Gastrocnemius medialis (tissue), 4 donors: ENCODE results near the gene CSHL1. TPM values are rescaled to one million over a fixed set of nuclear protein-coding genes. Genes with fewer than 3 reads are reported as not detected.
"Not testable (repeated sequence)": the region's sequence is repeated elsewhere in the genome, so short reads cannot be mapped to it uniquely, and the experiment has no call there.

Source experiments
- ATAC-seq, 2 donors: fragments of 150-250 bp; one replicate each; pipeline ENCODE4 v1.9.1; 2016
- DNase-seq, 2 donors: peaks; one replicate each; pipeline ENCODE4 v3.0.0-alpha.2; 2019
- H3K27ac ChIP-seq, 4 donors: fragments of 200-600 bp; sonication (generic); 1 replicate in 1 of 4; 2 replicates in 3 of 4; pipeline ENCODE4 v1.5.1; 2016 to 2018; ENCODE audit warnings: mild to moderate bottlenecking in 2 of 4, moderate library complexity in 1 of 4
- H3K27me3 ChIP-seq, 3 donors: fragments of 200-600 bp; sonication (generic) in 2 of 3; 1 replicate in 1 of 3; 2 replicates in 2 of 3; pipeline versions ENCODE4 v1.5.1 to v1.6.0; 2016 to 2019; ENCODE audit warnings: mild to moderate bottlenecking in 1 of 3, moderate library complexity in 1 of 3
- H3K36me3 ChIP-seq, 2 donors: fragments of 200-600 bp; sonication (generic) in 1 of 2; one replicate each; pipeline ENCODE4 v1.5.1; 2017 to 2018
- H3K4me1 ChIP-seq, 2 donors: fragments of 200-600 bp; sonication (generic) in 1 of 2; one replicate each; pipeline ENCODE4 v1.5.1; 2016 to 2017; ENCODE audit warnings: mild to moderate bottlenecking in 2 of 2
- H3K4me3 ChIP-seq, 4 donors: fragments of 200-600 bp; sonication (generic) in 3 of 4; 1 replicate in 1 of 4; 2 replicates in 3 of 4; pipeline ENCODE4 v1.5.1; 2016 to 2019; ENCODE audit warnings: mild to moderate bottlenecking in 2 of 4
- H3K9me3 ChIP-seq, 3 donors: fragments of 200-600 bp; sonication (generic) in 2 of 3; 1 replicate in 1 of 3; 2 replicates in 2 of 3; pipeline ENCODE4 v1.5.1; 2016 to 2019
- POLR2A ChIP-seq, 2 donors: fragments of 450-650 bp; IDR thresholded peaks; one replicate each; pipeline ENCODE4 v1.6.1; 2017; ENCODE audit warnings: antibody characterized with exemption in 2 of 2, mild to moderate bottlenecking in 2 of 2, moderate library complexity in 2 of 2
- in situ Hi-C, 4 donors: fragments of 200-750 bp; cut with MboI; loops; one replicate each; pipeline versions ENCODE4 v1.15.0 to v1.8.0; 2017; ENCODE audit warnings: low sequenced_read_pairs in 4 of 4
- intact Hi-C: fragments of 100-400 bp; cut with DNase I; formaldehyde crosslinking; loops from one replicate; pipeline ENCODE4 v1.15.1; 2023; ENCODE audit warnings: low total_unique reads
- total RNA-seq, 4 donors: library from RNA; depleted of rRNA; stranded (reverse); fragments of >200 nt; gene quantifications; one replicate each; pipeline versions ENCODE4 v1.1.0 to v1.2.3, GENCODE V29; 2016
- TF ChIP-seq, protein P1 (sequence below), 5 experiments: fragments of 450-650 bp in 3 of 5; fragments of 200-600 bp in 2 of 5; sonication (generic) in 2 of 5; IDR thresholded peaks in 4 of 5; conservative IDR thresholded peaks in 1 of 5; 1 replicate in 4 of 5; 2 replicates in 1 of 5; pipeline ENCODE4 v1.5.1; 2016 to 2019; ENCODE audit warnings: antibody characterized with exemption in 5 of 5, mild to moderate bottlenecking in 3 of 5, moderate library complexity in 3 of 5

CSHL1 gene
- total RNA-seq, 4 donors from 2014 or later, result not detected

- H3K27ac ChIP-seq, H3K36me3 ChIP-seq, intact Hi-C loops, H3K4me3 ChIP-seq, DNase-seq, H3K4me1 ChIP-seq, H3K9me3 ChIP-seq, H3K27me3 ChIP-seq, ATAC-seq, in situ Hi-C loops: not testable (repeated sequence)
- TF ChIP-seq, protein P1, sequence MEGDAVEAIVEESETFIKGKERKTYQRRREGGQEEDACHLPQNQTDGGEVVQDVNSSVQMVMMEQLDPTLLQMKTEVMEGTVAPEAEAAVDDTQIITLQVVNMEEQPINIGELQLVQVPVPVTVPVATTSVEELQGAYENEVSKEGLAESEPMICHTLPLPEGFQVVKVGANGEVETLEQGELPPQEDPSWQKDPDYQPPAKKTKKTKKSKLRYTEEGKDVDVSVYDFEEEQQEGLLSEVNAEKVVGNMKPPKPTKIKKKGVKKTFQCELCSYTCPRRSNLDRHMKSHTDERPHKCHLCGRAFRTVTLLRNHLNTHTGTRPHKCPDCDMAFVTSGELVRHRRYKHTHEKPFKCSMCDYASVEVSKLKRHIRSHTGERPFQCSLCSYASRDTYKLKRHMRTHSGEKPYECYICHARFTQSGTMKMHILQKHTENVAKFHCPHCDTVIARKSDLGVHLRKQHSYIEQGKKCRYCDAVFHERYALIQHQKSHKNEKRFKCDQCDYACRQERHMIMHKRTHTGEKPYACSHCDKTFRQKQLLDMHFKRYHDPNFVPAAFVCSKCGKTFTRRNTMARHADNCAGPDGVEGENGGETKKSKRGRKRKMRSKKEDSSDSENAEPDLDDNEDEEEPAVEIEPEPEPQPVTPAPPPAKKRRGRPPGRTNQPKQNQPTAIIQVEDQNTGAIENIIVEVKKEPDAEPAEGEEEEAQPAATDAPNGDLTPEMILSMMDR (IDR thresholded peaks at IDR 0.05 in 4 of 5, conservative IDR thresholded peaks at IDR 0.05 in 1 of 5), result peak in 1 of 5 experiments; percentile 13
Observed at GRCh38 chr17:63892316-63893037, 18.6 kb downstream of the CSHL1 start.

DNA sequence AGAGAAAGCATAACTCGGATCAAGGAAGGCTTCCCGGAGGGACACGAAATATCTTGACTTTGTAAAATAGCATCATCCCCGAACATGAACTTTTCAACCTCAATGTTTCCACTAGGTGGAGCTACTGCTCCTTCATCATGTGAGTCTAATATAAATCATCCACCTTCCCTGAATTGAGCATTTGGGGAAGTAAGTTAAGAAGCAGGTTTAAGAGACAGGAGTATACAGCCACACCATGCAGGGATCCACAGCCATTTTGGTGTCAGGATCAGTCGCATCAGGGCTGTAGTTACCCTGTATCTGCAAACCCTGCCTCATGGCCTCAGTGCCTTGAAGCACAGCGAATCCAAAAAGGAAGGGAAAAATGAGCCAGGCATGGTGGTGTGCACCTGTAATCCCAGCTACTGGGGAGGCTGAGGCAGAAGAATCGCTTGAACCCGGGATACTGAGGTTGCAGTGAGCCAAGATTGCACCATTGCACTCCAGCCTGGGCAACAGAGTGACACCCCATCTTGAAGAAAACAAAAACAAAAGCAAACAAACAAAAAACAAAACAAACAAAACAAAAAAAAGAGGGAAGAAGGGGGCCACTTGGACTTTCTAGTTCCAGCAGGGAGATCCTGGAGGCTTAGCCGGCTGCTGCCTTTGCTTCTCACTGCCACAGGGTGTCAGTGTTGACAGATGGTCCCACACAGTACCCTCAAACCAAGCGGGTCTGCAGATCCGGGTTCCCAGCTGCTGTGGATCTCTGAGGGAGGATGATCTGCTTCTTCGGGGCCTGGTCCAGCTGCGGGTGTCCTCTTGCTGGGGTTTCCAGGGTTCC, 21.8 kb downstream of the CSHL1 start:
- H3K27ac ChIP-seq, H3K4me1 ChIP-seq, H3K27me3 ChIP-seq, in situ Hi-C loops, DNase-seq, H3K9me3 ChIP-seq, H3K36me3 ChIP-seq, H3K4me3 ChIP-seq: not testable (repeated sequence)
- intact Hi-C loops, result loop anchor here (2.0 kb wide), 1 partner anchor 26 kb away; no protein-coding TSS in a partner anchor
- ATAC-seq, result peak; percentile 62 to 65
- TF ChIP-seq, protein P1 (IDR thresholded peaks at IDR 0.05 in 4 of 5, conservative IDR thresholded peaks at IDR 0.05 in 1 of 5), result peak; percentile 1 to 49 (median 23)

DNA sequence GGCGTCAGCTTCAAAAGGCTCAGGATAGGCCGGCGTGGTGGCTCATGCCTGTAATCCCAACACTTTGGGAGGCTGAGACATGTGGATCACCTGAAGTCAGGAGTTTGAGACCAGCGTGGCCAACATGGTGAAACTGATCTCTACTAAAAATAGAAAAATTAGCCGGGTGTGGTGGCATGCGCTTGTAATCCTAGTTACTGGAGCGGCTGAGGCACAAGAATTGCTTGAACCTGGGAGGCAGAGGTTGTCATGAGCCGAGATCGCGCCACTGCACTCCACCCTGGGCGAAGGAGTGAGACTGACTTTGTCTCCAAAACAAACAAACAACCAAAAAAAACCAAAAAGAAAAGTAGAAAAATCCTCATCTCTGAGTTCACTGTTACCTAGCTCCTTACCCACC, 25.9 kb downstream of the CSHL1 start:
- intact Hi-C loops, H3K9me3 ChIP-seq, H3K27me3 ChIP-seq, H3K4me1 ChIP-seq, H3K36me3 ChIP-seq, in situ Hi-C loops, H3K27ac ChIP-seq, H3K4me3 ChIP-seq: not testable (repeated sequence)
- DNase-seq, result peak in 1 of 2 donors; percentile 31
- peak; percentile 29 to 56 for ATAC-seq

GRCh38 chr17:63882626-63883126, 28.4 kb downstream of the CSHL1 start:
- DNase-seq, H3K4me1 ChIP-seq, ATAC-seq, H3K27ac ChIP-seq, in situ Hi-C loops, intact Hi-C loops, H3K4me3 ChIP-seq, H3K27me3 ChIP-seq, H3K9me3 ChIP-seq, H3K36me3 ChIP-seq: not testable (repeated sequence)

DNA sequence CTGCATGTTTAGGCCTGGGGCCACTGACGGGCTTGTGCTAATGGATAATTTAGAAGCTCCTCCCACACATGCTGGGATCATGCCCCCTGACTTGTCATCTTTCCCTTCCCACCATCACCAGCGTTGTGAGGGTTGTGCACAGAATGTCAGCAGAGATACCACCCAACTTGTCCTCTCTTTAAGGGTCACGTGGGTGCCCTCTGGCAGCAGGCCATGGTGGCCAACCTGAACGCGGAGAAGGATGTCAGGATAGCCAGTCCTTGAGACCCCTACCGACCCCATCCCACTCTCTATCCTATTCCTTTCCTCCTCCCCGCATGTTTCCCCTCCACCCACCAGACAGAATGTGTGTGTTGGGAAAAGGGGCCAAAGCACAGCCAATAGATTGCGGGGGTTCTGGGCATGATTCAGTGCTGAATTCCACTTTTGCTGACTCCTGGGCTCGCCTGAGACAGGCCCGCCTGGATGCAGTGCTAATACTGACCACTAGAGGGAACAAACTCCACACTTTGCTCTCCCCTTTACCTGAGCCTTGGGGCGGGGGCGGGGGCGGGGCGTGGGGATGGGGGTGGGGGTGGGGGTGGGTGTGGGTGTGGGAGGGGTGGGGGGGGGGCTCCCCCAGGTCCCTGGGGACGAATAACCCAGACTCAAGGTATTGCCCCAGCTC, 29.0 kb downstream of the CSHL1 start, which contains the start of gene GH2:
GH2 (minus strand) TSS at position 10 of the 667 bp plus-strand sequence. CDS start 143 bp downstream, outside the sequence.
- H3K27me3 ChIP-seq, result no peaks in the 10 kb centered on the region
- intact Hi-C loops, result no loop called here
- DNase-seq (peak in 1 of 2 donors; percentile 20), ATAC-seq (peak in 1 of 2 donors; percentile 83)
- no peaks in the 10 kb centered on the region for H3K4me1 ChIP-seq
- no peaks in the 10 kb centered on the region for H3K9me3 ChIP-seq
- no peak within 1 kb of the TSS for H3K27ac ChIP-seq
- H3K4me3 ChIP-seq, result no peak within 1 kb of the TSS
- TF ChIP-seq POLR2A (IDR thresholded peaks at IDR 0.05), result no peak
- TF ChIP-seq, protein P1 (IDR thresholded peaks at IDR 0.05 in 4 of 5, conservative IDR thresholded peaks at IDR 0.05 in 1 of 5), result peak; percentile 17 to 68 (median 55)
- in situ Hi-C loops, result no loop called here
- H3K36me3 ChIP-seq, result no peaks in the 10 kb centered on the region

DNA sequence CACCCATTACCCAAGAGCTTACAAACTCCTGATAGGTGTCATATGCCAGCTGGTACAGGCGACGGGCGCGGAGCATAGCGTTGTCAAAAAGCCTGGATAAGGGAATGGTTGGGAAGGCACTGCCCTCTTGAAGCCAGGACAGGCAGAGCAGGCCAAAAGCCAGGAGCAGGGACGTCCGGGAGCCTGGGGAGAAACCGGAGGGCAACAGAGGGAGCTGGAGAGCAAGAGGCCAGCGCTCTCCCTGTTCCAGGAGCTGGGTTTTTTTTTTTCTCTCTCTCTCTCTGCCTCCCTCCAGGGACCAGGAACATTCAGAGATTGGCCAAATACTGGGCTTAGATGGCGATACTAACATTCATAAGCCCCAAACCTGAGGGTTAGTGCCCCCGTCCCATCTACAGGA, 29.7 kb downstream of the CSHL1 start:
- H3K27me3 ChIP-seq, in situ Hi-C loops, H3K36me3 ChIP-seq, intact Hi-C loops, H3K4me3 ChIP-seq, H3K27ac ChIP-seq, ATAC-seq, H3K9me3 ChIP-seq, H3K4me1 ChIP-seq: not testable (repeated sequence)
- peak in 1 of 2 donors; percentile 18 for DNase-seq
